ENCODE data around the gene TBCD.

DNA sequence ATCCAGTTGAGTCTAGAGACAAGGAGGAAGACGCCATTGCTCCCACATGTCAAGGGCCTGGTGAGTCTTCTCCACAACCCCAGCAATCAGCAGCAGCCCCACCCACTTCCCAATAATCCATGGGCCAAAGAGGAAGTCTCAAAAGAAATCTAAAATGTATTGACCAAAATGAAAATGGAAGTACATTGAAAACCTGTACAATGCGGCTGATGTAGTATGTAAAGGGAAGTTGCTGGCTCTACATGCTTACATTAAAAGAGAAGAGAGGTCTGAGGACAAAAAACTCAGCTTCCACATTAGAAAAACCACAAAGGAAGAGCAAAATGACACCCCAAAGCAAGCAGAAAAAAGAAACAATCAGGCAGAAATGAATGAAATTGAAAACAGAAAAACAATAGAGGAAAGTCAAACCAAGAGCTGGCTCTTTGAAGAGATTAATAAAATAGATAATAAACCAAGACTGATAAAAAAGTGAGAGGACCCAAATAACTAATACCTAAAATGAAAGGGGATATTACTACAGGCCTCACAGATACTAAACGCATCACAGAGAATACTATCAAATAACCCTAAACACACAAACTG is 227.0 kb downstream of the TBCD start:
- TF ChIP-seq POLR2AphosphoS5 (IDR thresholded peaks at IDR 0.05), result no peak
- no peak for TF ChIP-seq POLR2A (IDR thresholded peaks at IDR 0.05)
